Globus pallidus (tissue), 1 donor: ENCODE measurements around the gene PPP1R26.
A peak's percentile ranks its signal among the peaks of the same experiment; 100 is the strongest.

Experiments used
- DNase-seq: peaks from one replicate; pipeline ENCODE4 v3.0.0-alpha.2; 2015; ENCODE audit warnings: low spot score

PPP1R26 gene

DNA sequence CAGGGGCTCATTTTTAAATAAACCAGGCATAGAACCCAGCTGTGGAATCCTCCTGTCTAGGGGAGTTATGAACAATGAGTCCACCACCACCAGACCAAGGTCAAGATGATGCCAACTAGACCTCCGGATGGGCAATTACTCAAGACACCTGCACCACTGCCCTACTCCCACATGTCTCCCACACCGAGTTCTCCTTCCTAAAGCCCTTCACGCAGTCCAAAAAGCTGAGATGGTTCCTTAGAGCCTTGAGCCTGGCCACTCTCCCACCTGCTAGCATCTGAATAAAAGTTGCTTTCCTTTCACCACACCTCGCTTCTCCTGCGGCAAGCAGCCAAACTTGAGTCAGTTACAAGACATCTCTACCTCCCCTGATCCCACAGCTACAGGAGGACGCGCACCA, 15.4 kb upstream of the PPP1R26 start:
- no peak for DNase-seq

- no peak for DNase-seq
Measured at GRCh38 chr9:135468854-135469521, 10.6 kb upstream of the PPP1R26 start.

GRCh38 chr9:135471791-135472640, 7.6 kb upstream of the PPP1R26 start:
- no peak for DNase-seq

DNA sequence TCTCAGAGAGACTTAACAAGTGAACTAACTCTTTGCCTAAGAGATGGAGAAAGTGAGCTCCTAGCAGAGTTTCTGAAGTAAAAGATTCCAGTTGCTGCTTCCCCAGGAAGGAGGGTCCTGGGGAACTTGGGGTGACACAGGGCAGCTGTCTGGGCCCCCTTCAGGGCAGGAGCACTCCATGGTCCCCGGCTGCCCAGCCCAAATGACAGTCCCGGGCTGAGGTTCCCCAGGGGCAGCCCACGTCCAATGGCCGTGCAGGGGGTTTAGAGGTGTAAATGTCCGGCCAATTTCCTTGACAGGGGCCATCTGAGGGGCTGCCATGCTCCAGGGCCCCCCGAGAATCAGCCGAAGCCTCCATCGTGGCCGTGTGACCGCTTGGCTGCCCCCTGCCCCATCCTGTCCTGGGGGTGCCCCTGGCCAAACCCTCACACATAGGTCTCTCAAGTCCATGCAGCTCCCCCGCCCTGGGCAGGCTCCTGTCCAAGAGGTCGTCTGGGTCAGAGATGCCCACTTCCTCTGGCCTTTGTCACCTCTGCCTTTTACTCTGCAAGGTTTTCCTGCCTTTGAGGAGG, 5.5 kb upstream of the PPP1R26 start:
- DNase-seq = no peak

DNA sequence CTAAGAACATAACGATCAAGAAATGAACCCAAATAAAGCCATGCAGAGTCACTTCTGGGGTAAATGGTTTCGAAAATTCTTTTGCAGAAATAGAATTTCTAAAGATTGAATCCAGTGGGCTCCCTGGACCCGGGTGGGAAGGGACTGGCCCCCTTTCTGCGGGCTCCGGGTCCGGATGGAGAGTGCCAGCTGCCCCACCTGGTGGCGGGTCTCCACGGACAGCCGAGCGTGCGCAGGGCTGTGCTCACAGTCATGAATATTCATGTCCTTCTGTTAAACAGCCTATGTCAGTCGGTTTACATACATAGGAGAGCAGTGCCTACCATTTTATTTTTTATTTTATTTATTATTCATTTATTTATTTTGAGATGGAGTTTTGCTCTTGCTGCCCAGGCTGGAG, 4.7 kb upstream of the PPP1R26 start:
- no peak for DNase-seq

DNA sequence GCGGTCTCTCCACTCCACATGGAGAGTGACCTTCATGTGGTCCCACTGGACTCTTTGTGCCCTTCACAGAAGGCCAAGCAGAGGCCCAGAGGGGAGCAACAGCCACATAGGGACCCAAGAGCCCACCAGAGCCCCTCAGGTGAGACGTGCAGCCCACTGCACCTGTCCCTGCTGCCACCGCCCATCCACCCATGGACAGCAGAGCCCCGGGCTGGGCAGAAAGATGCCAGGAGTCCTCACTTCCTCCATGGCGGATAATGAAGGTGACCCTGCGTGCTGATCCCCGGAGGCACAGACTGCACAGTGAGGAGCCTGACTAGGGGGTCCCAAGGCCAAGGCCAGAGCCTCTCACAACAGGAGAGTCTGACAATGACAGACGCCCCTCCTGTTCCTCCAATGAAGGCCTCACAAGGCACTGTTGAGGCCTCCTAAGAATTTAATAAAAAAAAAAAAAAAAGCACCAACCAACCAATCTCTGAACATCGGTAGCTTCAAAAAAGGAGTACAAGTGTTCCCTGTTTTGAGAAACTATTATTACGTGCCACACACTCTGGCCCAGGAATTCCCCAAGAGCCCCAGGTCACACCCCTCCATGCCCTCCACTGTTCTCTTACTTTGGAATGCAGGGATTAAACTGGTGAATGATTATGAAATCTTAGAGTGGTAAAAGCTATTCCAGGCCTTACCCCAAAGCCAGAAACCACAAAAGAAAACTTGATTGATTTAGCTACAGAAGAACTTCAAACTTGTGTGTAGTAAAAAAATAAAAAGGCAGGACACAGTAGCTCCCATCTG, 2.8 kb upstream of the PPP1R26 start:
- DNase-seq = no peak

DNA sequence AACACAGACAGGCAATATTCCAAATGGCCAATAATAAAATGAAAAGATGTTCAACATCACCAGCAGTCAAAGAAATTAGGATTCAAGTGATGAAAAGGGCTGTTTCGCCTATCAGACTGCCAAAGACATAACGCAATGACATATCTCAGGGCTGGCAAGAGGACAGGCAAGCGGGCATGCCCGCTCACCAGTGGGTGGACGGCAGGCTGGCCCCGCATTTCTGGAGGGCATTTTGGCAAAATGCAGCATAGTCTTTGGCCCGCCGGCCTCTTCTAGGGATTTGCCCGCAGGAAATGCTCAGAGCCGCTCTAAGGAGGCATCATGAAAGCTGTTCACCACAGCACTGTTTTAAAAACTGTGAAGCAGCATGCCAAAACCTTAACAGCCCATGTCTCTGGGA, 1.4 kb upstream of the PPP1R26 start:
- no peak for DNase-seq

DNA sequence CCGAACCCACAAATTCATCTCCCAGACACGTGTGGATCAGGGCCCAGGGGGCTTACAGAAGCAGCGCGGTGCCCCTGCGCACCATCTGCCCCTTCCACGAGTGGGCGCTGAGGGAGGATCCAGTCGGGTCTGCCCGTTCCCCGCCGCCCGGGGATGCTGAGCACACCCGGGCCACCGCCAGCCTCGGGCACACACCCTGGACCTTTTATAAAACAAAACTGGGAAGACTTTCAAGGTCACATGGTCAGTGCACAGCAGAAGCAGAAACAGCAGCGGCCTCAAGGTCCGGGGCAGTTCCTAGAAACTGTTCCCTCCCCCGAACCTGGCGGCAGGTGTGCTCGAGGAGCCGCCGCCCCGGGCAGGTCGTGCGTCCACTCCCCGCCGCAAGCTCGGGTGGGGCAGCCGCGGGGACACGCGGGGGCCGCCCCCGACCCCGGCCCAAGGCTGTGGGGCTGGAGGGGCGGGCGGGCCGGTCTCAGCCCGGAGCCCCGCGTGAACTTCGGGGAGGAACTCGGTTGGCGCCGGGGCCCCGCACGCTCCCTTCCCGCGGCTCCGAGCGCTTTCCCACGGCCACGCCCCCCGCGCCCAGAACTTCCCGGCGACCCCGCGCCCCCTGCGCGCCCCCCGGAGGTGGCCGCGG, 633 bp upstream of the PPP1R26 start:
- DNase-seq = peak; percentile 52

GRCh38 chr9:135480071-135480939, 723 bp downstream of the PPP1R26 start:
- DNase-seq = no peak

- DNase-seq = no peak
Measured at GRCh38 chr9:135480940-135481310, 1.3 kb downstream of the PPP1R26 start.

DNA sequence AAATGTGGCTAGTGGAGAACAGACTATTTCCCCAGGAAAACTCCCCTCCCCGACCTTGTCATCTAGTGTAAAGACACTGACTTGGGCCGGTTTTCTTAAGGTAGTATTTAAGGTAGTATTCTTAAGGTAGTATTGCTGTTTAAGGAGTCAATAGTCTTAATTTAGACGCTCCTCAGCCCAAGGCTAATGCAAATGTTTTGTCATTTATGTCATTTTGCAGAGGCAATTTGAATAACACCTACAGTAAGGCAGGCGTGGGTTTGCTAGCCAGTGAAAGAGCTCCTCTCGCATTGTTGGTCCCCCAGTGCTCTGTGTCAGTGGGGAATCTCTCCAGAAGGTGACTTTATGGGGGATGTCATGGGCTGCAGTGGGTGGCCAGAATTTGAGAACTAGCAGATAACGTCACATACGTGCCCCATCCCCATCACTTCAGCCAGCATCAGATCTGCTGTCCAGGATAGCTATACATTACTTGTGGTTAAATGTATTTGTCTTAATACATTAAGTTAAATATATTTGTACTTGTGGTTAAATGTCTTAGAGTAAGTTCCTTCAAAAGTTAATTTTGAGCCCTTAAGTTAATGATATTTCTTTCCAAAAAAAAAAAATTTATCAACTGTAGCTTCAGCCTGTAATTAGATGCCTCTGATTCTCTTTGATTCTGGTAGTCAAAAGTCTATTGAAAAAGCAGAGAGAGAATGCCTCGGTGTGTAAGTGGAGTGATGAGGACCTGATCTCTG, 2.6 kb downstream of the PPP1R26 start:
- no peak for DNase-seq

DNA sequence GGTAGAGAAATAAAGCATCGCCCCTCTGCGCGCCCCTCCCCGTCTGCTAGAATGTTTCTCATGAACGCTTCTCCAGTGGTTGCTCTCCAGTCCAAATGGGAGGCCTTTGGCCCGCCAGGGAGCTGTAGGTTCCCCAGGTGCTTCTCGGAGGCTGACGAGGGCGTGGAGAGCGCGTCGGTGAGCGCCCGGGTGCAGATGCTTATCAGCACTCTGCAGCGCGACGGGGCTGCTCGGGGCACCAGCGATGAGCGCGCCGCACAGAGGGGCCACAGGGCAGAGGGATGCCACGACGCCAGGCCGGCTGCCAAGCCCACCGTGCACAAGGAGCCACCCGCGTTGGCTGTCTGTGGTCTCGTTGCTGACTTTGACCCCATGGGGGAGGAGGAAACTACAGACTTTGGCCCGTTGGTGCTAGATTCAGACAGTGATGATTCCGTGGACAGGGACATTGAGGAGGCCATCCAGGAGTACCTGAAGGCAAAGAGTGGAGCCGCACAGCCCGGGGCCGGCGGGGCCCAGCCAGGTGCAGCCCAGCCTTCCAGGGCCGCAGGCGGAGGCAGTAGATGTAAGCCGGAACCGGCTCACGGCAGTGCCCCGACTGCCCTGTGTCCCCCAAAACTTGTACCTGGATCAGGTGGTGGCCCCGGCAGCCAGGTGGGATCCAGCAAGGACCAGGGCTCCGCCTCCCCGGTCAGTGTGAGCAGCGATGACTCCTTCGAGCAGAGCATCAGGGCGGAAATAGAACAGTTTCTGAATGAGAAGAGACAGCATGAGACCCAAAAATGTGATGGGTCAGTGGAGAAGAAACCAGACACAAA, 5.1 kb downstream of the PPP1R26 start:
- DNase-seq = no peak

GRCh38 chr9:135485385-135485784, 5.8 kb downstream of the PPP1R26 start:
- no peak for DNase-seq

GRCh38 chr9:135485832-135486231, 6.2 kb downstream of the PPP1R26 start:
- DNase-seq = no peak

GRCh38 chr9:135486267-135487065, 6.9 kb downstream of the PPP1R26 start:
- no peak for DNase-seq

DNA sequence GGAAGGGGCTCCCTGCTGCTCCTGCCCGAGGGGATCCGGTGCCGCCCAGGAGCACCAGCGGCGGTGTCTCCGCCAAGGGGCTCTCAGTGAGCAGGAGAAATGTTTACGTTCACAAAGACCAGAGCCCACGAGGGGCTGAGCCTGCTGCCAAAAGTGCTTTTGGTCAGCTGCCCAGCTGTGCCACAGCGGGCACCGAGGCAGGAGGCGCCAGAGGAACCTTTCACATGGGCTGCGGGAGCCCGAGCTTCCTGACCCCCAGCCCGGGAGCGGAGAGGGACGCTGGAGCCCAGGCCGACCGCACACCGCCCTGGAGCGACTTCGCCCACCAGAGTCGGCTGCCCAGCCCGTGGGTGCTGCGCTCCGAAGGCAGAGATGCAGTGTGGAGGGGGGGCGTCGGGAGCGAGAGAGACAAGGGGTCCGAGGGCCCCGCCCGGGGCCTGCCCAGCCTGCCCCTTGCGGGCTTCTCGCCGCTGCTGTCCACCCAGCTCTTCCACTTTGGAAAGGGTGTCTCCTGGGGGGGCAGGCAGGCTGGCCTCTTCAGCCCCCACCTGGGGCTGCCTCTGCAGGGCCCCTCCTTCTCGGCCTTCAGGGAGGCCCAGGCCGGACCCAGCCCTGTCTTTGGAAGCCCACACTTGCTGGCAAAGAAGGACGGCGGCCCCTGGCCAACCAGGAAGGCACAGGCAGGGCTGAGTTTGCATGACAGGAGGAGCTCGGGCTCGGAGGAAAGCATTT, 7.9 kb downstream of the PPP1R26 start:
- DNase-seq = no peak

DNA sequence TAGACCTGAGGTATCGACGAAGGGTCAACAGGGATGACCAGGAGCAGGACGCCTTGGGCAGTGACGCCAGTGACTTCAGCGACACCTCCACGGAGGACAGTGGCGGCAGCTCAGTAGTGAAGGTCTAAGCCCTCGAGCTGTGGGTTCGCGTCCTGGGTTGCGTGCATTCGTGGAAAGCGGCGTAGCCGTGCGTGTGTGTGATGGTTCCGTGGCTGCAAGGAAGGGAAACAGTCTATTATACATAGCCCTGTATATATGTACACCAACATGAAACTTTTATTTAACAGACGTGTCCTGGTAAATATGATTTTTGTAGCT, 8.4 kb downstream of the PPP1R26 start:
- no peak for DNase-seq

GRCh38 chr9:135488527-135488926, 8.9 kb downstream of the PPP1R26 start:
- no peak for DNase-seq
